Colonic mucosa (tissue), 4 donors: ENCODE measurements around the gene RIMS1. TPM values are rescaled to one million over a fixed set of nuclear protein-coding genes. Genes with fewer than 3 reads are reported as not detected.

Experiments
- DNase-seq: peaks from one replicate; pipeline ENCODE4 v3.0.0-alpha.2; 2020
- H3K27ac ChIP-seq: fragments of 200-600 bp; one replicate; pipeline ENCODE4 v1.8.0; 2021
- H3K27me3 ChIP-seq: fragments of 200-600 bp; one replicate; pipeline ENCODE4 v1.8.0; 2021
- H3K36me3 ChIP-seq: fragments of 200-600 bp; one replicate; pipeline ENCODE4 v1.8.0; 2021
- H3K4me1 ChIP-seq: fragments of 200-600 bp; one replicate; pipeline ENCODE4 v1.8.0; 2021; ENCODE audit warnings: mild to moderate bottlenecking
- H3K4me3 ChIP-seq: fragments of 200-600 bp; one replicate; pipeline ENCODE4 v1.8.0; 2021
- H3K9ac ChIP-seq, 2 donors: one replicate each; pipeline ENCODE4 v1.7.0; 2013; ENCODE audit warnings: control low read depth in 2 of 2, low read depth in 2 of 2, low read length in 2 of 2
- H3K9me3 ChIP-seq: fragments of 200-600 bp; one replicate; pipeline ENCODE4 v1.8.0; 2021
- intact Hi-C: fragments of 100-400 bp; cut with DNase I; formaldehyde crosslinking; loops from one replicate; pipeline ENCODE4 v1.14.1; 2022
- total RNA-seq, 2 donors: library from RNA; stranded (reverse); fragmentation: NEBNext Ultra II Directional in 1 of 2; extraction: Animal tissue kit (Norgen Biotek cat#: 25700) in 1 of 2; gene quantifications; one replicate each; pipeline ENCODE4 v1.2.1, GENCODE V29; 2021
- TF ChIP-seq, protein P1 (sequence below): fragments of 200-600 bp; IDR thresholded peaks from one replicate; pipeline ENCODE4 v1.8.0; 2022; ENCODE audit warnings: antibody characterized with exemption, mild to moderate bottlenecking
- donor health status: healthy.
- donor health status: DM: no; HTN: no; CAD: no.
- donor health status: DM: no; HTN: no; CAD: no.

Gene RIMS1
- total RNA-seq, 2 donors from 2014 or later: 0.17 to 0.56 TPM

- TF ChIP-seq, protein P1, sequence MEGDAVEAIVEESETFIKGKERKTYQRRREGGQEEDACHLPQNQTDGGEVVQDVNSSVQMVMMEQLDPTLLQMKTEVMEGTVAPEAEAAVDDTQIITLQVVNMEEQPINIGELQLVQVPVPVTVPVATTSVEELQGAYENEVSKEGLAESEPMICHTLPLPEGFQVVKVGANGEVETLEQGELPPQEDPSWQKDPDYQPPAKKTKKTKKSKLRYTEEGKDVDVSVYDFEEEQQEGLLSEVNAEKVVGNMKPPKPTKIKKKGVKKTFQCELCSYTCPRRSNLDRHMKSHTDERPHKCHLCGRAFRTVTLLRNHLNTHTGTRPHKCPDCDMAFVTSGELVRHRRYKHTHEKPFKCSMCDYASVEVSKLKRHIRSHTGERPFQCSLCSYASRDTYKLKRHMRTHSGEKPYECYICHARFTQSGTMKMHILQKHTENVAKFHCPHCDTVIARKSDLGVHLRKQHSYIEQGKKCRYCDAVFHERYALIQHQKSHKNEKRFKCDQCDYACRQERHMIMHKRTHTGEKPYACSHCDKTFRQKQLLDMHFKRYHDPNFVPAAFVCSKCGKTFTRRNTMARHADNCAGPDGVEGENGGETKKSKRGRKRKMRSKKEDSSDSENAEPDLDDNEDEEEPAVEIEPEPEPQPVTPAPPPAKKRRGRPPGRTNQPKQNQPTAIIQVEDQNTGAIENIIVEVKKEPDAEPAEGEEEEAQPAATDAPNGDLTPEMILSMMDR: no peak
- intact Hi-C loops: no loop called here
- Histone ChIP-seq H3K9ac (peak overlapping the region in 1 of 2 donors; percentile 3), H3K4me1 (no peaks in the 10 kb centered on the region), H3K27me3 (peaks cover 17% of the 10 kb centered on the region), H3K4me3 (peak overlapping the region; percentile 28), H3K36me3 (no peaks in the 10 kb centered on the region), H3K27ac (no peak overlapping the region), H3K9me3 (no peaks in the 10 kb centered on the region)
- peak; percentile 40 for DNase-seq
Measured at GRCh38 chr6:72182337-72183246, 296.2 kb downstream of the RIMS1 start.

GRCh38 chr6:72203983-72204382, 317.6 kb downstream of the RIMS1 start:
- H3K4me3 ChIP-seq: no peak overlapping the region
- H3K36me3 ChIP-seq: no peaks in the 10 kb centered on the region
- H3K9ac ChIP-seq: no peak overlapping the region
- H3K9me3 ChIP-seq: no peaks in the 10 kb centered on the region
- no peak for DNase-seq
- no peaks in the 10 kb centered on the region for H3K4me1 ChIP-seq
- TF ChIP-seq, protein P1: no peak
- H3K27ac ChIP-seq: no peak overlapping the region
- H3K27me3 ChIP-seq: no peaks in the 10 kb centered on the region
- intact Hi-C loops: no loop called here

DNA sequence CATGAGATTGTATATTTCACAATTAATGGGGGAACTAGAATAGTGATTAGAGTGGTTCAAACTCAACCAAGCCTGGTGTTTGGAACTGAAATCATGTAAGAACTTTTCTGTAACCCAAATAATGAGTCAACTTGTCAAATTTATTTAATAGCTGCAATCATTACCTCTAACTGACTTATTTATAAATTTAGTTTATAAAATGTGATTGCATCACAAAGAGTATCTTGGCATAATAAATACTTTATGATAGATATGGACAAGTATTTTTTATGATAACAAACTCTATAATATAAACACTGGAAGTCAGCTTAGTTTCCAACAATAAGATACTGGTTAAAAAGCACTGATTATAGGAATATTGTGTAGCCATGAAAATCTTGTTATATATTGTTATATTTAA, 319.1 kb downstream of the RIMS1 start:
- Histone ChIP-seq H3K4me1 (no peaks in the 10 kb centered on the region), H3K4me3 (no peak overlapping the region), H3K36me3 (no peaks in the 10 kb centered on the region), H3K27ac (no peak overlapping the region), H3K9ac (no peak overlapping the region), H3K27me3 (no peaks in the 10 kb centered on the region), H3K9me3 (no peaks in the 10 kb centered on the region)
- intact Hi-C loops: no loop called here
- no peak for DNase-seq
- TF ChIP-seq, protein P1: no peak

DNA sequence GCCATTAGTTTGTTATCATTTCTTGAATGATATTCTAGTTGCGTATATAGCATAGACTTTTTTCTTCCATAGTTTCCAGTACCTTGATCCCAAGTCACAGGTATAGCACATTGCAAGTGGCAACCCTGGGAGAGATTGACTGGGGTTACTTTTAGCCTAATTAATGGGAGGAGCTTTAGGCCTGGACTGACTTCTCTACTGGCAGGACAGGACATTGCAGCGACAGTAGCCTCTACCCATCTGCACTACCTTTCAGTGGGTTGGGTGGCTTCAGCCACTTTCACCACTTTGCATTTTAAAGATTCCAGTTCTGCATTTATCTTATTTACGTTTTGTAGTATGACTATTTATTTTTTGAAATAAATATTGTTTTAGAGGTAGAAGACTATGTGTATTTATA, 320.3 kb downstream of the RIMS1 start:
- Histone ChIP-seq H3K36me3 (no peaks in the 10 kb centered on the region), H3K4me1 (no peaks in the 10 kb centered on the region), H3K9me3 (no peaks in the 10 kb centered on the region), H3K27ac (no peak overlapping the region), H3K27me3 (no peaks in the 10 kb centered on the region), H3K4me3 (no peak overlapping the region), H3K9ac (no peak overlapping the region)
- TF ChIP-seq, protein P1: no peak
- intact Hi-C loops: no loop called here
- no peak for DNase-seq

GRCh38 chr6:72212686-72213085, 326.3 kb downstream of the RIMS1 start:
- Histone ChIP-seq H3K9me3 (no peaks in the 10 kb centered on the region), H3K36me3 (no peaks in the 10 kb centered on the region), H3K27me3 (no peaks in the 10 kb centered on the region), H3K4me3 (no peak overlapping the region), H3K9ac (no peak overlapping the region), H3K4me1 (no peaks in the 10 kb centered on the region), H3K27ac (no peak overlapping the region)
- intact Hi-C loops: no loop called here
- no peak for DNase-seq
- TF ChIP-seq, protein P1: no peak
